Smooth muscle cell (in vitro differentiated cells): Measurements from ENCODE around the gene BANK1. TPM values are rescaled to one million over a fixed set of nuclear protein-coding genes. Genes with fewer than 3 reads are reported as not detected.

ENCODE experiments used
- DNase-seq: peaks from one replicate; lab custom pipeline; 2025; ENCODE audit not compliant: unreplicated experiment; lab: John Stamatoyannopoulos, UW
- H2AFZ ChIP-seq: fragments of 200-600 bp; sonication (generic); 2 replicates; pipeline ENCODE4 v1.6.0; 2016; ENCODE audit warnings: antibody characterized with exemption, low read depth, mild to moderate bottlenecking
- H3F3A ChIP-seq: fragments of 200-600 bp; sonication (generic); 2 replicates; pipeline ENCODE4 v1.6.0; 2017; ENCODE audit warnings: antibody characterized with exemption, low read depth
- H3K27ac ChIP-seq: fragments of 200-600 bp; sonication (generic); 2 replicates; pipeline ENCODE4 v1.5.1; 2016; ENCODE audit warnings: low read depth, mild to moderate bottlenecking
- H3K27me3 ChIP-seq: fragments of 200-600 bp; sonication (generic); 2 replicates; pipeline ENCODE4 v1.6.1; 2016; ENCODE audit warnings: low read depth, mild to moderate bottlenecking
- H3K36me3 ChIP-seq: fragments of 200-600 bp; sonication (generic); 2 replicates; pipeline ENCODE4 v1.5.1; 2016; ENCODE audit warnings: low read depth
- H3K4me1 ChIP-seq: fragments of 200-600 bp; sonication (generic); 2 replicates; pipeline ENCODE4 v1.5.1; 2016; ENCODE audit warnings: low read depth
- H3K4me2 ChIP-seq: fragments of 200-600 bp; sonication (generic); 2 replicates; pipeline ENCODE4 v1.6.0; 2016; ENCODE audit warnings: mild to moderate bottlenecking
- H3K4me3 ChIP-seq: fragments of 200-600 bp; sonication (generic); 2 replicates; pipeline ENCODE4 v1.5.1; 2016; ENCODE audit warnings: mild to moderate bottlenecking
- H3K79me2 ChIP-seq: fragments of 200-600 bp; sonication (generic); 2 replicates; pipeline ENCODE4 v1.6.0; 2016; ENCODE audit warnings: low read depth, mild to moderate bottlenecking
- H3K9ac ChIP-seq: fragments of 200-600 bp; sonication (generic); 2 replicates; pipeline ENCODE4 v1.6.0; 2016; ENCODE audit warnings: low read depth
- H3K9me3 ChIP-seq: fragments of 200-600 bp; sonication (generic); replicated peaks from 2 replicates; pipeline ENCODE4 v1.5.1; 2016; ENCODE audit warnings: low read depth
- H4K20me1 ChIP-seq: fragments of 200-600 bp; sonication (generic); 2 replicates; pipeline ENCODE4 v1.6.0; 2016; ENCODE audit warnings: low read depth
- WGBS: methylation state at CpG from one replicate; pipeline ENCODE4 v1.1.7; 2016; ENCODE audit warnings: low lambda C conversion rate; 5-methylcytosine and 5-hydroxymethylcytosine counted together
- polyA plus RNA-seq: library from polyadenylated mRNA; unstranded; fragments of >200 nt; fragmentation: Nextera tagmentation; extraction: Ambion mirVana; gene quantifications from 2 replicates; pipeline ENCODE4 v1.2.1, GENCODE V29; 2016
- total RNA-seq: library from RNA; depleted of rRNA; stranded (reverse); fragments of >200 nt; gene quantifications from 2 replicates; pipeline ENCODE4 v1.2.3, GENCODE V29; 2014
- TF ChIP-seq, protein P1 (sequence below): fragments of 200-600 bp; sonication (generic); IDR thresholded peaks from 2 replicates; pipeline ENCODE4 v1.5.1; 2017; ENCODE audit warnings: borderline replicate concordance, mild to moderate bottlenecking, antibody characterized with exemption; ENCODE audit not compliant: insufficient read depth, poor library complexity, severe bottlenecking

Gene BANK1
- total and polyA plus RNA-seq, 2 experiments from 2014 or later: 0.54 to 1.5 TPM

GRCh38 chr4:101843054-101843453 is 52.5 kb downstream of the BANK1 start:
- Histone ChIP-seq H3K79me2 (no peaks in the 10 kb centered on the region), H3K27ac (no peak overlapping the region), H3K4me2 (no peak overlapping the region), H3K4me1 (no peaks in the 10 kb centered on the region), H4K20me1 (no peaks in the 10 kb centered on the region), H3F3A (no peaks in the 10 kb centered on the region), H3K36me3 (no peaks in the 10 kb centered on the region), H3K9ac (no peak overlapping the region), H2AFZ (no peak overlapping the region), H3K27me3 (no peaks in the 10 kb centered on the region), H3K9me3 (no peaks in the 10 kb centered on the region), H3K4me3 (no peak overlapping the region)
- TF ChIP-seq, protein P1, sequence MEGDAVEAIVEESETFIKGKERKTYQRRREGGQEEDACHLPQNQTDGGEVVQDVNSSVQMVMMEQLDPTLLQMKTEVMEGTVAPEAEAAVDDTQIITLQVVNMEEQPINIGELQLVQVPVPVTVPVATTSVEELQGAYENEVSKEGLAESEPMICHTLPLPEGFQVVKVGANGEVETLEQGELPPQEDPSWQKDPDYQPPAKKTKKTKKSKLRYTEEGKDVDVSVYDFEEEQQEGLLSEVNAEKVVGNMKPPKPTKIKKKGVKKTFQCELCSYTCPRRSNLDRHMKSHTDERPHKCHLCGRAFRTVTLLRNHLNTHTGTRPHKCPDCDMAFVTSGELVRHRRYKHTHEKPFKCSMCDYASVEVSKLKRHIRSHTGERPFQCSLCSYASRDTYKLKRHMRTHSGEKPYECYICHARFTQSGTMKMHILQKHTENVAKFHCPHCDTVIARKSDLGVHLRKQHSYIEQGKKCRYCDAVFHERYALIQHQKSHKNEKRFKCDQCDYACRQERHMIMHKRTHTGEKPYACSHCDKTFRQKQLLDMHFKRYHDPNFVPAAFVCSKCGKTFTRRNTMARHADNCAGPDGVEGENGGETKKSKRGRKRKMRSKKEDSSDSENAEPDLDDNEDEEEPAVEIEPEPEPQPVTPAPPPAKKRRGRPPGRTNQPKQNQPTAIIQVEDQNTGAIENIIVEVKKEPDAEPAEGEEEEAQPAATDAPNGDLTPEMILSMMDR: no peak
- WGBS: 95% methylated on average over 1 of the region's 1 CpG
- no peak for DNase-seq

DNA sequence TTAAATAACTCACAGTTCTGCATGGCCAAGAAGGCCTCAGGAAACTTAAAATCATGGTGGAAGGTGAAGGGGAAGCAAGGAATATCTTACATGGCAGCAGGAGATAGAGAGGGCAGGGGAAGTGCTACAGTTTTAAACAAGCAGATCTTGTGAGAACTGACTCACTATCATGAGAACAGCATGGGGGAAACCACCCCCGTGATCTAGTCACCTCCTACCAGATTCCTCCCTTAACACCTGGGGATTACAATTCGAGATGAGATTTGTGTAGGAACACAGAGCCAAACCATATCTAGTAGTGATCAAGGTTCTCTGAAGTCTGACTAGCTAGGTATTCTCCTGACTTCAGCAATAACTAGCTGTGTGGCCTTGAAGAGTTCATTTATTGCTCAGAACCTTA is 56.0 kb downstream of the BANK1 start:
- Histone ChIP-seq H3K4me2 (no peak overlapping the region), H4K20me1 (no peaks in the 10 kb centered on the region), H3K27me3 (no peaks in the 10 kb centered on the region), H3K4me3 (no peak overlapping the region), H3K79me2 (no peaks in the 10 kb centered on the region), H3F3A (no peaks in the 10 kb centered on the region), H3K27ac (no peak overlapping the region), H3K9ac (no peak overlapping the region), H2AFZ (no peak overlapping the region), H3K36me3 (no peaks in the 10 kb centered on the region), H3K4me1 (no peaks in the 10 kb centered on the region), H3K9me3 (no peaks in the 10 kb centered on the region)
- WGBS: 75% methylated on average over 2 of the region's 2 CpGs
- TF ChIP-seq, protein P1: no peak
- no peak for DNase-seq

- no peak for DNase-seq
Measured at GRCh38 chr4:101850698-101851097, 60.2 kb downstream of the BANK1 start.

GRCh38 chr4:101851672-101852071 is 61.1 kb downstream of the BANK1 start:
- no peak overlapping the region for H3K9ac ChIP-seq
- no peak overlapping the region for H3K27ac ChIP-seq
- H3K4me2 ChIP-seq: peak overlapping the region; percentile 47
- 44% methylated on average over 3 of the region's 3 CpGs for WGBS
- no peak overlapping the region for H3K4me3 ChIP-seq
- H3K27me3 ChIP-seq: no peaks in the 10 kb centered on the region
- no peaks in the 10 kb centered on the region for H4K20me1 ChIP-seq
- TF ChIP-seq, protein P1: no peak
- no peak for DNase-seq
- H2AFZ ChIP-seq: peak overlapping the region; percentile 49
- H3K36me3 ChIP-seq: no peaks in the 10 kb centered on the region
- H3F3A ChIP-seq: no peaks in the 10 kb centered on the region
- peaks cover 9% of the 10 kb centered on the region for H3K4me1 ChIP-seq
- H3K79me2 ChIP-seq: no peaks in the 10 kb centered on the region
- no peaks in the 10 kb centered on the region for H3K9me3 ChIP-seq

More at GRCh38 chr4:101850698-101851097, 60.2 kb downstream of the BANK1 start:
- H3K36me3 ChIP-seq: no peaks in the 10 kb centered on the region
- no peaks in the 10 kb centered on the region for H3K9me3 ChIP-seq
- H3K4me1 ChIP-seq: peaks cover 9% of the 10 kb centered on the region
- H4K20me1 ChIP-seq: no peaks in the 10 kb centered on the region
- H3K4me2 ChIP-seq: no peak overlapping the region
- H3K79me2 ChIP-seq: no peaks in the 10 kb centered on the region
- H3K27me3 ChIP-seq: no peaks in the 10 kb centered on the region
- H3F3A ChIP-seq: no peaks in the 10 kb centered on the region
- WGBS: 61% methylated on average over 2 of the region's 2 CpGs
- H2AFZ ChIP-seq: no peak overlapping the region
- H3K9ac ChIP-seq: no peak overlapping the region
- no peak overlapping the region for H3K27ac ChIP-seq
- H3K4me3 ChIP-seq: no peak overlapping the region
- TF ChIP-seq, protein P1: no peak
